Skeletal muscle cell (primary cell): ENCODE data around the gene EIF3K.

Experiments used
- DNase-seq: peaks from one replicate; pipeline ENCODE4 v3.0.0-alpha.2; 2010; ENCODE audit warnings: low read depth
- H3K4me3 ChIP-seq: 2 replicates; pipeline ENCODE4 v1.5.1; 2011; ENCODE audit warnings: low read depth, mild to moderate bottlenecking, control low read depth, low read length, moderate library complexity

The EIF3K gene

DNA sequence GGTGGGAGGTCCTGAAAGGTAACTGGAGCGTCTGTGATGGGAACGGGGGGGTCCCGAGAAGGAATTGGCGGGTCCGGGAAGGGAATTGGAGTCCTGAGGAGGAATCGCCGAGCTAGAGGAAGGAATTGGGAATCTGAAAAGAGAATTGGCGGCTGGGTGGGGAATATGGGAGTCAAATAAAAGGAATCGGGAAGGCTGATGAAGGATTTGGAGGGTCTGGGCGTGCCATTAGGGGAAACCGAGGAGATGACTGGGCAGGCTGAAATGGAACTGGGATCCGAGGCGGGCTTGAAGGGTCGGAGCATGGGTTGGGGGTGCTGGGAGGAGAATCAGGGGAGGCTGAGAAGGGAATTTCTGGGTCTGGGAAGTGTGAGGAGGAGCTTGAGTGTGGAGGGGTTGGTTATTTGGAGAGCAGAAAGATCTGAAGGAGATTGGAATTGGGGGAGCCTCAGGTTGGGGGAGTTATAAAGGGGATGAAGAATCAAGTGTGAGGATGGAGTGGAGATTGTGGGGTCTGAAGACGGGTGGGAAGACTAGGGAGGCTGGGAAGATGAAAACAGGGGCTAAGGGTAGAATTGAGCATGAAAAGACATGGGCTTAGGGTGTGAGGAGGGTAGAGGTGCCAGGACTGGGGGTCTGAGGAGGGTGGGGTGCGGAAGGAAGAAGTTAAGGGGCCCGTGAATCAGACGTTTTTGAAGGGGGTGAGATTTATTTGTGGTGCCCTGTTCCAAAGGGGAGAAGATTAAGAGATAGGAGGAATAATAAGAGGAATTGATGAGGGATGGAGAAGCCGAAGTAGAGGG is 29.2 kb downstream of the EIF3K start:
- peak overlapping the region; percentile 82 for H3K4me3 ChIP-seq
- no peak for DNase-seq

GRCh38 chr19:38648769-38649304 is 29.8 kb downstream of the EIF3K start:
- H3K4me3 ChIP-seq, result peak overlapping the region; percentile 82
- DNase-seq, result no peak

DNA sequence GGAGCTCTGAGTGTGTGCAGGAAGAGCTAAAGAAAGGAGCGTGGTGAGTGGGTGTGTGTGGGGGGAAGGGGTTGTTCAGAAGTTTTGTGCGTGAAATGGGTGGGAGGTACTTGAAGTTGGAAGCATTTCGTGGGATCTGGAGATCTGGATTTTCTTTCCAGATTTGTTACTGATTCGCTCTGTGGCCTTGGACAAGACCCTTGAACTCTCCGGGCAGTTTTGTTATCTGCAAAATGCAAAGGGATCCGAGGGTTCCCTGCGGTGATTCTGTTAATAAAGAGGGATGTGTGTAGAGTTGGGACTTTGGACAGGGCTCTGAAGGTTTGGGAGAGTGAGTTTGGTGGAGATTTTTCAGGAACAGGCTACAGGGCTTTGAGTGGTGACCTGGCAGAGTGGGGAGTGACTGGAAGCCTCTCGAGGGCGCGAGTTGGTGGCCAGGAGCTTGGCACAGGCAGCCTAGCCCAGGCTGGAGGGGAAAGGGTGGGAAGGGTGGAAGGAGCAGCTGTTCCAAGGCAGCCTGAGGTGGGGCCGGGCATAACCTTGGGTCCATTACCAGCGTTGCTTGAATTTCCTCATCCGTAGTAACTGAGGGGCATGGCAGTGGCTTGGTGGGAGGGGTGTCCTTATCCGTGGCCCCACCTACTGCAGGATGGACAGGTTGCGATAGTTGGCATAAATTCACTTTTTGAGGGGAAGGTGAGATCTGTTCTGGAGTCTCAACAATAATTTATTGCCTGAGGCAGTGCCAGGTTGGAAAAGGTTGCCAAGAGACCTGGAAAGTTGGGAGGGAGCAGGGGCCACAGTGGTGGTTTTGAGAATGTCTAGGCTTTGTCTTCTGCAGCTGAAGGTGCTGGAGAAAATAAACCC is 30.6 kb downstream of the EIF3K start:
- no peak for DNase-seq
- peak overlapping the region; percentile 82 for H3K4me3 ChIP-seq

DNA sequence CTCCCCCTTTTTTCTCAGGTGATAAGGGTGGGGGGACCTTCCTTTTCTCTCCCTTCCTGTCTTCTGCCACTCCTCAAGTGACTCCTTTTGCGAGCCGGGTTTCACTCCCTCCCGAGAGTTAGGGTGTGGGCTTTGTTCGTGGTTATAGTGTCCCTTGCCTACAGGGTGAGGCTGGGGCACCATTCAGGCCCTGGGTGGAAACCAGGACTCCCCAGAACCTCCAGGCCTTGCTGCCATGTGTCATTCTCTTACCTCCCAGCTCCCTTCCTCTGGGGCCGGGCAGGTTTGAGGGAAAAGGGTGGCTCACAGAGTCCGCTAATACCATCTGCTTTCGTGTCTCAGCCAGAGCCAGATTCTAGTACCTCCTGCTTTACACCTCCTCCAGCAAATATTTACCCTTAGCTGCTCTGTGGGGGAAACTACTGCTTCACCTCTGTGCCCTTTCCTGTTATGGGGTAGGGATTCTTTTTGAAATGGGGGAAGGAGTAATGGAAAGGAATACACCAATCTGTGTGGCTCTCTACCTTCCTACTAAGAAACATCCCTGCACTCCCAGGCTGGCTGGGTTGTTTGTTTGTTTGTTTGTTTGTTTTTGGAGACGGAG is 31.3 kb downstream of the EIF3K start:
- DNase-seq, result no peak
- peak overlapping the region; percentile 82 for H3K4me3 ChIP-seq

- H3K4me3 ChIP-seq, result peak overlapping the region; percentile 11
Observed at GRCh38 chr19:38650911-38651584, 32.1 kb downstream of the EIF3K start.

DNA sequence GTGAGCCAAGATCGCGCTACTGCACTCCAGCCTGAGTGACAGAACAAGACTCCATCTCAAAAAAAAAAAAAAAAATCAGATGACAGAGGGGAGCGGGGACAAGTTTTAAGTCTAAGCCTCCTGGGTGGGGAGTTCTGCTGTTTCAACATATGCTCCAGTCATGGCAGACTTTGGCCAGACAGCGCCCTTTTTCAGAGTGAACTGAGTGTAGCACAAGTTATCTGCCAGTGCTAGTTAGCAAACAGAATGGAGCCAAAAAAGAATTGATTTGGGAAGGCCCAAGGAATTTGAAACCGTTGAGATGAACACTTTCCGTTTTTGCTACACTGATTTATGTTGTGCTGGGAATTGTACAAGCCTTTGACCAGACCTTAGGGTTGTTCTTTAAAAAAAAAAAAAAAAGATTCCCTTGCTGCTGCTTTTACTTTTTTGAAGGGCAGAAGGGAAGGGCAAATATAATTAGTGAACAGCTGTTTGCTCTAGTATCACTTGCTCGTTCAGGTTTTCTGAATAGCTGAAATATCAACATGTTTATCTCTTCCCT is 34.1 kb downstream of the EIF3K start:
- H3K4me3 ChIP-seq, result no peak overlapping the region
- no peak for DNase-seq

More at GRCh38 chr19:38650911-38651584, 32.1 kb downstream of the EIF3K start:
- peak; percentile 75 for DNase-seq

DNA sequence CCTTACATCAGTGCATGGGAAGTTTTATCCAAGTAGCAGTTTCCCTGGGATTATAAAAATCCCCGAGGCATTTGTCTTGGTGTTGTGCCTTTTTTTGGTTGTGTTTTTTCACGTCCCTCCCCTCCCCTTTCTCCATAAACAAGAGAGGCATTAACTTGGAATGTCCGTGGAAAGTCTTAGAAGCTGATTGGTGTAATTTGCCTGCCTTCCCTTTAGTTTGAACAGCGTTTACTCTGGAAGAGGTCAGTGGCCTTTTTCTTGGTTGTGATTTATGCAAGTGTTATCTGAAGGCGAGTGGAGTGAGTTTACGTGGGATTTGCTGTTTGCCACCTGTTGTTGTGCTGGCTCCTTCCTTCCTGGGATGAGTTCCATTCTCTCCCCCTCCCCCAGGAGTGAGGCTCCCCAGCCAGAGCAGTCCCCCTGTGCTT is 35.7 kb downstream of the EIF3K start:
- no peak for DNase-seq
- no peak overlapping the region for H3K4me3 ChIP-seq

DNA sequence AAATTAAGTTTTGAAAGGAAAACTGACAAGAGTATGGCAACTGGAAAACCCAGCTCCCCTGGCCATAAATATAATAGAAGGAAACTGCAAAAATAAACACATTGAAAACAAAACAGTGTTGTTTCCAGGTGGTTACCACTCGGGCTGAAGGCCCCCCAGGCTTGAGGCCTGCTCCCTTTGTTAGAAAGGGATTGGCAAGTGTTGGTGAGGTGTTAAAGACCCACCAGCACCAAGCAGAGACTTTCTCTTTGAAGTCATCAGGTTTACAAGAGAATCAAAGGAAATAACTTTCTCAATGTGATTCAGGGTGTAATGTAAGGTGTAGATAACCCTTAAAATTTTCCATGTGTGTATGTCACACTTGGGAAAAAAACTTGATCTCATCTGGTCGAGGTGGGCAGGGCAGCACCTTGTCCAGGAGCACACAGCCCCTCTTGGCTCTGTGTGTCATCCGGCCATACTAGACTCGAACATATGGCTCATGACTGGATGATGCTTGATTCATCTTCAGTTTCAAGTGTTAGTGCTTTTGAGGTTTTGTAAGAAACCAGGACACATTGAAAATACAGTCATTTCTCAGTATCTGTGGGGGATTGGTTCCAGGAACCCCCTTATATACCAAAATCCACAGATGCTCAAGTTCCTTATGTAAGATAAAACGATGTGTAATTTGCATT is 36.3 kb downstream of the EIF3K start:
- H3K4me3 ChIP-seq, result no peak overlapping the region

GRCh38 chr19:38656171-38656981 is 37.4 kb downstream of the EIF3K start:
- no peak for DNase-seq
- no peak overlapping the region for H3K4me3 ChIP-seq

More for the DNA sequence above, 36.3 kb downstream of the EIF3K start:
- no peak for DNase-seq

GRCh38 chr19:38657633-38658222 is 38.7 kb downstream of the EIF3K start:
- no peak overlapping the region for H3K4me3 ChIP-seq
- DNase-seq, result no peak

DNA sequence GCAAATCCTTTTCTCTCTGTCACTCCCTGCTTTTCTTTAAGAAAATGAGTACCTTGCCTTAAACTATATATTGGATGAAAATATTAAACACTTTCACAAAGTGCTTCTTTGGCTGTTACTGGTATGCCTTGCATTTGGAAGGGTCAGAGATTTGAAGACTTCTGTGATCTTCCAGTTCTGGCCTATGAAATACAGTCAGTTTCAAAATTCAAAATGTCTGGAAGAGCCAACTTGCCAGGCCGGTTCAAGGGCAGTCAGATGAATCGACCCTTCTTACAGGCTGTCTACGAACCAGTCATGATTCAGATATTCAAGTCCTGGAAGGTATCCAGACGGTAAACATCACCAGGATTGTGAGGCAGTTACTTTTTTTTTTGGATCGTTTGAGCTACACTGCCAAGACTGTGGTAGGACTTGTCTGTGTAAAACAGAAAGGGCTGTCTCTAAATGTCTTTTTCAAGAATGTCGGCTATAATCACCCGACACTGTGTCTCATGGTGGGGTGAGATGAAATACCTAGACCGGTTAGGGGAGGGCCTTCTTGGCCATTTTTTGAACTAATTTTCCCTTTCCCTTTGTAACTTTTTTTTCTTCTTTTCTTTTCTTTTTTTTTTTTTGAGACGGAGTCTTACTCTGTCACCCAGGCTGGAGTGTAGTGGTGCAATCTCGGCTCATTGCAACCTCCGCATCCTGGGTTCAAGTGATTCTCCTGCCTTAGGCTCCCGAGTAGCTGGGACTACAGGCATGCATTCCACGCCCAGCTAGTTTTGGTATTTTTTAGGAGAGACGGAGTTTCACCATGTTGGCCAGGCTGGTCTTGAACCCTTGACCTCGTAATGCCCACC is 39.7 kb downstream of the EIF3K start:
- peak; percentile 97 for DNase-seq
- peak overlapping the region; percentile 1 for H3K4me3 ChIP-seq

- DNase-seq, result no peak
- H3K4me3 ChIP-seq, result no peak overlapping the region
Observed at GRCh38 chr19:38660724-38661123, 41.7 kb downstream of the EIF3K start.

DNA sequence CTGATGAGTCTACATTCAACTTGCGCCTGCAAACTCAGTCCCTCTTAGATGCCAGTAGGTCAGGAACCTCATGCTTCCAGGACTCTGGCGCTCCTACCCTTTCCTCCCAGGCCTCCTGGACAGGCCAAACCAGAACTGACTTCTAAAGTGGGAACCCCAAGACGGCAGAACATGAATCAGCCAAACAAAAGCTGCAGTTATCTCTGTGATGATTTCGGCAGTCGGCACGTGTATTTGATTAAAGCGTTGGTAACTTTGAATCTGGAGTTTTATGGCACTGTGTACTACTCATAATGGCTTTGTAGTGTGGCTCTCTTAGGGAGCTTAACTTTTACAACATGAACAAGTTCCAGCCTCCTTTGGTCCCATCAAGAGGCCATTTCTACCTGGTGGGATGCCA is 42.1 kb downstream of the EIF3K start:
- DNase-seq, result no peak
- H3K4me3 ChIP-seq, result no peak overlapping the region

DNA sequence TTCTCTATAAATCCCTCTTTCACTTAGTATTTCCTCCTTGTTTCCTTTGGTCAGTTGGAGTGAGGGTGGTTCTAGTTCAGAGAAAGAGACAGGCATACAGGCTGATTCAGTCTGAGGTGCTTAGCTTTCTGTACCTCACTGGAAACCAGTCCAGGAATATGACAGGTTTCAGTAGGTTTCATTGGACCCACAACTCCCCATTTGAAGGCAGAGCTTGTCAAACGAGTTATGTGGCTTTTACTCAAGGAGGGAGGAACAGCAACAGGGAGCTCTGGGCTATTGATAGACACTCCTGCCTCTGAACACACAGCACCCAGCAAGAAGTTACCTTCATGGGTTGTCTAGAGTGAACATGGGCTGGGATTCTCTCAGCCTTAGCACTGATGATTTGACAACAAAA is 43.0 kb downstream of the EIF3K start:
- H3K4me3 ChIP-seq, result no peak overlapping the region
- DNase-seq, result no peak

DNA sequence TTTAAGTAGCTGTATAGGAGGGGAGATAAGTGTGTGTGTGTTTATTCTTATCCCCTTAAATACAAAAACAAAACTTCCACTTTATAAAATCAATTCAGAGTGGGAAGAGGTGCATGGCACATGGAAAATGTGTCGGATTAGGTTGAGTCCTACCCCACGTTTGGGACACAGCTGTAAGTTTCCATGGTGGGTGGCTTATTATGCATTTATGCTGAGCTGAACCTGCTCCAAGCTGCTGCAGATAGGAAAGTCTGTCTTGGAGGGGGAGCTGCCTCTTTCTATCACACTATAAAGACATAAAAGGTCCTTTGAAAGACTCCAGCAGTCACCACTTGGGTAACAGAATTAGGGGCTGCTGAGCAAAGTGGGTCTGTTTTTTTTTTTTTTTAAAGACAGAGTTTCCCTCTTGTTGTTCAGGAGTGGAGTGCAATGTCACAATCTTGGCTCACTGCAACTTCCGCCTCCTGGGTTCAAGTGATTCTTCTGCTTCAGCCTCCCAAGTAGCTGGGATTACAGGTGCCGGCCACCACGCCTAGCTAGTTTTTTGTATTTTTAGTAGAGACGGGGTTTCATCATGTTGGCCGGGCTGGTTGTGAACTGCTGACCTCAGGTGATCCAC is 43.7 kb downstream of the EIF3K start:
- no peak for DNase-seq

GRCh38 chr19:38663156-38663651 is 44.2 kb downstream of the EIF3K start:
- no peak for DNase-seq
- H3K4me3 ChIP-seq, result no peak overlapping the region

More for the DNA sequence above, 43.7 kb downstream of the EIF3K start:
- H3K4me3 ChIP-seq, result no peak overlapping the region
